Measurements from ENCODE around the gene SUCLG2.

SUCLG2 gene

GRCh38 chr3:67654099-67654843 is at the start of gene SUCLG2:
SUCLG2 (minus strand) TSS chr3:67654612; CDS start chr3:67654586, 26 bp downstream.
- peak; percentile 27 for DNase-seq (ENCODE audit: low read depth)

DNA sequence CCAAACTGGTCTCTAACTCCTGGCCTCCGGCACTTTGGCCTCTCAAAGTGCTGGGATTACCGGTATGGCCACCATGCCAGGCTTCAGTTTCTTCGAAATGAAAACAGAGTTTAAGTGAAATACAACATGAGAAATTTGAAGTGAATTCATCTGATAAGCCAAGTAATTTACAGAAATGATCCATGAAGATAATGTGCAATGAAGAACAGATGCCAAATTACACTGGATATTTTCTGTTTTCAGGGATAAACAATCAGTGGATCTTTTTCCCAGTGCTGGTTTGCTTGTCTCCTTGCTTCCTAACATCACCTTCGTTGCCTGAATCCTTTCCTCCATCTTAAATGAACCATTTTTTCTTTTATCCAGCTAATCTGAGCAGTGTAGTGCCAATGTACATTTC is 46.2 kb upstream of the SUCLG2 start:
- DNase-seq (ENCODE audit: low read depth), result no peak

GRCh38 chr3:67699882-67700281 is 45.5 kb upstream of the SUCLG2 start:
- no peak for DNase-seq (ENCODE audit: low read depth)

DNA sequence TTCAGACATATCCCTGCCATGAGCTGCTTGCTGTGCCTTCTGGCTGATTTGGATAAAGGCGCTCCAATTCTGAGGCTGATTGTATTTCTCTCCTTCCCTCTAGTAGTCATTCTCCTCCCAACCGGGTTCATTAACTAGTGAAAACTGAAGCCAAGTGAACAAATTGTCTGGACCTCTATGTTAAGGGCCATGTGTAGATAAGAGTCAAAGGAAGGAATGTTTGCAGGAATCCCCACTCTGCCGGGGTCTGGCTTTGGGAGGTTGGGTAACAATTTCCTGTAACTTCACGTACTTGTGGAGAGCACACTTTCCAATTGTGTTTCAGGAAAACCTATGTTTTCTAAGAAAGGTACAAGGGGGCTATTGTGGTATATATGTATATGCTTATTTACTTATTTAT is 38.2 kb upstream of the SUCLG2 start:
- no peak for DNase-seq (ENCODE audit: low read depth)

- DNase-seq (ENCODE audit: low read depth), result no peak
Observed at GRCh38 chr3:67691926-67692325, 37.5 kb upstream of the SUCLG2 start.

DNA sequence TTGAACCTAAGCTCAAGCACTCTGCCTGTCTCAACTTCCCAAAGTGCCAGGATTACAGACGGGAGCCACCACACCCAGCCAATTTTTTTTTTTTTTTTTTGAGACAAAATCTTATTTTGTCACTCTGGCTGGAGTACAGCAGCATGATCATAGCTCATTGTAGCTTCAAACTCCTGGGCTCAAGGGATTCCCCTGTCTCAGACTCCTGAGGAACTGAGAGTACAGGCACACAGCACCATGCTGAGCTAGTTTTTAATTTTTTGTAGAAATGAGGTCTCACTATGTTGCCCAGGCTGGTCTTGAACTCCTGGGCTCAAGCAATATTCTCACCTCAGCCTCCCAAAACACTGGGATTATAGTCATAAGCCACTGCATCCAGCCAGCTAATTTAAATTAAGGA is 36.8 kb upstream of the SUCLG2 start:
- no peak for DNase-seq (ENCODE audit: low read depth)

DNA sequence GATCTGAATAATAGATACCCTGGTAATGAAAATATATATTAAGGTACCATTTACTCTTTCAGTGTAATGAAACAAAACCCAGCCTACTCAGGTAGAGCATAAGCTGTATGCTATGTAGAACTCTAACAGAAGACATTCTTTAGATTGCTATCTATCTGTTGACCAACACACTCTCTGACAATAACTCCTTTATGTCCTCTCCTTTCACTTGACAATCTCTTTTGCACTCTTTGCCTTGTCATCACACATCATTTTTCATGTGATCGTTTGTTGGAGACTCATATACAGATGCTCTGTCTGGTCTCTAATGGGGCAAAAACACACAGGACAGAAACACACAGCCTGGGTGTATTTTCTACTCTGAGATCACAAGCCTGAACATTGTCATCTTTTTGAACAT is 35.4 kb upstream of the SUCLG2 start:
- DNase-seq (ENCODE audit: low read depth), result no peak

- no peak for DNase-seq (ENCODE audit: low read depth)
Observed at GRCh38 chr3:67688231-67688630, 33.8 kb upstream of the SUCLG2 start.

DNA sequence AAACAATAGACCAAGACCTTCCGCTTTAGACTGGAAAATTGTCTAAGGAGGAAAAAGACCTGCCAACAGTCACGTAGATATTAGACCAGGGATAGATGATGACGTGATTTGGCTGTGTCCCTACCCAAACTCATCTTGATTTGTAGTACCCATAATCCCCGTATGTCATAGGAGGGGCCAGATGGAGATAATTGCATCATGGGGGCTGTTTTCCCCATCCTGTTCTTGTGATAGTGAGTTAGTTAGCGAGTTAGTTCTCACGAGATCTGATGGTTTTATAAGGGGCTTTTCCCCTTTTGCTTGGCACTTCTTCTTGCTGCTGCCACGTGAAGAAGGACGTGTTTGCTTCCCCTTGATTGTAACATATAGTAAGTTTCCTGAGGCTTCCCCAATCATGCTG is 31.7 kb upstream of the SUCLG2 start:
- no peak for DNase-seq (ENCODE audit: low read depth)

GRCh38 chr3:67685499-67685898 is 31.1 kb upstream of the SUCLG2 start:
- DNase-seq (ENCODE audit: low read depth), result no peak

DNA sequence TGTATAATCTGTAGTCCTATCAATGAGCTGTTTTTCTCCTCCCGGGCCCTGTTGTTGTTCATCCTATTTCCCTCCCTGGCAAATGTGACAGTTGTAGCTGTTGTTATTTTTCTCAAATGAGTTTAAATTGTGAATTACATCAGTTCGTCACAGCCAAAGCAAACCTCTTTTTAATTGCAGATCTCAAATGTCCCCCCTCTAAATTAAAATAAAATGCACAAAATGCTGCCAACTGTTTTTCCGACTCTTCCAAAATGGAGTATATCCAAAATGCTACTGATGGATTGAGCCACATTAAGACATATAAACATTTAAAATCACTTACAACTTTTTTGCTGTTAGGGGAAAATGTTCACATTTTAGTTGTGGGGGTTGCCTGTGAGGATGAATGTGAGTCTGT is 29.8 kb upstream of the SUCLG2 start:
- DNase-seq (ENCODE audit: low read depth), result no peak

GRCh38 chr3:67683522-67683921 is 29.1 kb upstream of the SUCLG2 start:
- DNase-seq (ENCODE audit: low read depth), result no peak

DNA sequence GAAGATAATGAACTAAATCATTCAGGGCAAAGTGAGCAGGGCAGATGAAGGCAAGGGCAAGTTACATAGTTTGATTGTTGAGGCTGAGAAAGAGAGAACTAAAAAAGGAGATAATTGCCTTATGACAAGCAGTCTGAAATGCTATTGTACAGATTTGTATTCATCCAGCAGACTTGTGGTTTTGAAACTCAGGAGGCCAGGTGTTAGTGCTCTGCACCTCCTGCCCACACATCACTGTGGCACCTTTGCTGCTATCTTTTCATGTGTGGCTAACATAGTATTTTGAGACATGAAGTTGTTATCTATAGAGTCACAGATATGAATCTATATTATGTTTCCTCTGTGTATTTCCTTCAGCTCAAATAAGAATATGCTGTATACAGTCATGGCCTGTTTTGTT is 24.3 kb upstream of the SUCLG2 start:
- DNase-seq (ENCODE audit: low read depth), result no peak

- no peak for DNase-seq (ENCODE audit: low read depth)
Observed at GRCh38 chr3:67674055-67674454, 19.6 kb upstream of the SUCLG2 start.

GRCh38 chr3:67662733-67663132 is 8.3 kb upstream of the SUCLG2 start:
- no peak for DNase-seq (ENCODE audit: low read depth)

- no peak for DNase-seq (ENCODE audit: low read depth)
Observed at GRCh38 chr3:67661089-67661488, 6.7 kb upstream of the SUCLG2 start.

GRCh38 chr3:67657192-67657591 is 2.8 kb upstream of the SUCLG2 start:
- no peak for DNase-seq (ENCODE audit: low read depth)

DNA sequence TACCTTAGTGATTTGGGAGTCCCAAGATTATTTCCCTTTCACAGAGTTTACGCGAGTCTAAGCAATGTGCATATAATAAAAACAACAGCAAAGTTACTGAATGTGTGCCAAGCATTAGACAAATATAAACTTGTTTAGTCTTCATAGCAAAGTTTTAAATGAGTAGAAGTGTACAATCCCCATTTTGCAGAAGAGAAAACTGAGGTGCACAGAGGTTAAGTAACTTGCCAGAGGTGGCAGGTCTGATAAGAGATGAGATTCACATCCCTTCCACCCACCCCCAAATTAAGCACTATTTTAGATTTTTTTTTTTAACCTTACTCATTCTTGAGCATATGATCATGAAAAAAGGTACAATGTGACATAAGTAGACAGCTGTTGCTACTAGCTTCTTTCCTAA is 2.2 kb upstream of the SUCLG2 start:
- DNase-seq (ENCODE audit: low read depth), result no peak

DNA sequence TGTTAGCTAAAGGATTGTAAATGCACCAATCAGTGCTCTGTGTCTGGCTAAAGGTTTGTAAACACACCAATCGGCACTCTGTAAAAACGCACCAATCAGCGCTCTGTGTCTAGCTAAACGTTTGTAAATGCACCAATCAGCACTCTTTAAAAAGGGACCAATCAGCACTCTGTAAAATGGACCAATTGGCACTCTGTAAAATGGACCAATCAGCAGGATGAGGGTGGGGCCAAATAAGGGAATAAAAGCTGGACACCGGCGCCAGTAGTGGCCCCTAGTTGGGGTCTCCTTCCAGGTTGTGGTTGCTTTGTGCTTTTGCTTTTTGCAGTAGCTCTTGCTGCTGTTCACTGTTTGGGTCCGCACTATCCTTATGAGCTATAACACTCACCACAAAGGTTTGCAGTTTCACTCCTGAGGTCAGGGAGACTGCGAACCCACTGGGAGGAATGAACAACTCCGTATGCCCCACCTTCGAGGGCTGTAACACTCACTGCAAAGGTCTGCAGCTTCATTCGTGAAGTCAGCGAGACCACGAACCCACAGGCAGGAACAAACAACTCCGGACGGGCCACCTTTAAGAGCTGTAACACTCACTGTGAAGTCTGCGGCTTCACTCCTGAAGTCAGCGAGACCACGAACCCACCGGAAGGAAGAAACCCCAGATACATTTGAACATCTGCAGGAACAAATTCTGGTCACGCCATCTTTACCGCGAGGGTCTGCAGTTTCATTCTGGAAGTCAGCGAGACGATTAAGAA is 1.1 kb upstream of the SUCLG2 start:
- DNase-seq (ENCODE audit: low read depth), result peak; percentile 57

- DNase-seq (ENCODE audit: low read depth), result no peak
Observed at GRCh38 chr3:67654844-67655177, 399 bp upstream of the SUCLG2 start.

DNA sequence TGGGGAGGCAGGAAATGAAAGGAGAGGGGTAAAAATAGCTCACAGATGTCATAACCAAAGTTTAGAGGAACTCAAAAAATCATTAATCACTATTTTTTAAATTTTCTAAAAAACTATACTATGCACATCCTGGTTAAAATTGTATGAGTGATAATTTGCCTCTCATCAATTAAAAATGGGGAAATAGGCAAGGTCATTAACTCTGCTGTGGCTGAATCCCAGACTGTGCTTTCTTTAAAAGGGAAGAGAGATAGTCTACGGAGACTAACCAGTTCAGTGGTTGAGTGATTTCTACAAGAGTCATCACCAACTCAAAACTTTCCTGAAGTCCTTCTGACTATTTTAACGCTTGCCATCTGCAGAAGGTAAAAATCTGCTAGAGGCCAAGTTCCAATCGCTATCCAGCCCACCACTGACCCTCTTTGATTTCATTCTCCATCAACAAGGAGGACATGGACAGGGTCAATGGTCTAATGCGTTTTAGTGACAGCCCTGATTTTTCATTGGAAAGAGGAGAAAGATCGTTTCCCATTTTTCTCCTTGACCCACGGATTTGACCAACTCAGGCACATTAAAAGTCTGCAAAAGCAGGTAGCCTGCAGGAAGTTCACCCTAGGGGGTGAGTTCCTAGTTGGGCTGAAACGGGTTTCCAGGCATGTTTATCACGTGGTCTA is 850 bp downstream of the SUCLG2 start:
- DNase-seq (ENCODE audit: low read depth), result no peak

- no peak for DNase-seq (ENCODE audit: low read depth)
Observed at GRCh38 chr3:67650084-67650483, 4.3 kb downstream of the SUCLG2 start.

DNA sequence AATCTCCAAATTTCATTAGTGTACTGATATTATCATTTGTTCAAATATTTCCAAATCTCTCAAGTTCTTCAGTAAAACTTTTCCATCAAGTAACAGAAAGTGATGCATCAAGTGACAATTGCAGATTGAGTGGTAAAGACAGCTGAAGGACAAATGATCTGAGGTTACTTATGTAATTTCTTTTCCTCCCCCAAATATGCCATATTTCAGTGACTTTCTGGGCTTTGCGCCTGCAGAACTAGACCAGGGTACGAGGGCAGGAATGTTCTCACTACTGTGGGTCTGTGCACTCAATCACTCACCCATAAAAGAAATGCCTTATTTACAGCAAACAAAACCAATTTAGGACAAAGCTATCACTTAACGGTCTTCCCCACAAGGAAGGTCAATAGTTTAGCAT is 4.7 kb downstream of the SUCLG2 start:
- DNase-seq (ENCODE audit: low read depth), result no peak
